B cell (primary cell): ENCODE measurements around the gene CLEC7A. TPM values are rescaled to one million over a fixed set of nuclear protein-coding genes. Genes with fewer than 3 reads are reported as not detected.

Experiments used
- ATAC-seq: fragments of 200-7000 bp; cut with Tn5 transposase; one replicate; pipeline ENCODE4 v1.10.0; 2021; ENCODE audit warnings: low read depth, mild to moderate bottlenecking, moderate number of reproducible peaks, moderate library complexity
- CTCF ChIA-PET: fragments of 350-600 bp; sonication (Branson Sonifier 250); formaldehyde crosslinking; loops from one replicate; lab custom pipeline; 2021; ENCODE audit warnings: antibody characterized with exemption, inconsistent platforms; lab: Charles Lee
- POLR2A ChIA-PET: fragments of 350-600 bp; sonication (Branson Sonifier 250); formaldehyde crosslinking; loops from one replicate; lab custom pipeline; 2021; ENCODE audit warnings: antibody characterized with exemption; lab: Charles Lee
- DNase-seq: peaks from one replicate; pipeline ENCODE4 v3.0.0; 2013
- H2AFZ ChIP-seq: 2 replicates; pipeline ENCODE4 v1.6.1; 2012; ENCODE audit warnings: mild to moderate bottlenecking, low read depth, low read length; ENCODE audit not compliant: insufficient read depth, poor library complexity, severe bottlenecking
- H3K27ac ChIP-seq, 2 donors: 1 replicate in 1 of 2; 2 replicates in 1 of 2; pipeline ENCODE4 v1.5.1; 2012 to 2013; ENCODE audit warnings: low read length in 2 of 2, mild to moderate bottlenecking in 2 of 2, moderate library complexity in 1 of 2
- H3K27me3 ChIP-seq, 4 experiments: fragments of 200-600 bp in 1 of 4; sonication (generic) in 1 of 4; replicated peaks in 1 of 4; 1 replicate in 2 of 4; 2 replicates in 2 of 4; pipeline versions ENCODE4 v1.6.1 to v1.7.0; 2013 to 2016; ENCODE audit warnings: low read length in 3 of 4, mild to moderate bottlenecking in 2 of 4, mixed read lengths in 1 of 4, moderate library complexity in 1 of 4; ENCODE audit not compliant: insufficient read depth in 4 of 4, control insufficient read depth in 3 of 4; ENCODE audit errors: control extremely low read depth in 1 of 4
- H3K36me3 ChIP-seq, 2 experiments: replicated peaks in 1 of 2; 1 replicate in 1 of 2; 2 replicates in 1 of 2; pipeline versions ENCODE4 v1.6.1 to v1.7.1; 2013; ENCODE audit warnings: low read length in 1 of 2; ENCODE audit not compliant: insufficient read depth in 2 of 2, control insufficient read depth in 1 of 2; ENCODE audit errors: control extremely low read depth in 1 of 2, extremely low read depth in 1 of 2
- H3K4me1 ChIP-seq, 2 donors: fragments of 200-600 bp in 1 of 2; sonication (generic) in 1 of 2; 1 replicate in 1 of 2; 2 replicates in 1 of 2; pipeline versions ENCODE4 v1.5.1 to v1.6.1; 2013 to 2017; ENCODE audit warnings: low read length in 2 of 2; ENCODE audit not compliant: control insufficient read depth in 2 of 2, insufficient read depth in 2 of 2
- H3K4me2 ChIP-seq: replicated peaks from 2 replicates; pipeline ENCODE3; 2012; ENCODE audit warnings: mild to moderate bottlenecking, low read depth, low read length; ENCODE audit not compliant: poor library complexity, severe bottlenecking
- H3K4me3 ChIP-seq, 5 experiments: fragments of 200-600 bp in 1 of 5; sonication (generic) in 1 of 5; 1 replicate in 3 of 5; 2 replicates in 2 of 5; pipeline versions ENCODE4 v1.5.1 to v1.7.0; 2011 to 2016; ENCODE audit warnings: low read length in 4 of 5, mild to moderate bottlenecking in 4 of 5, low read depth in 2 of 5, control low read depth in 1 of 5, moderate library complexity in 1 of 5; ENCODE audit not compliant: insufficient read depth in 1 of 5; ENCODE audit errors: control extremely low read depth in 1 of 5, extremely low read depth in 1 of 5
- H3K79me2 ChIP-seq: fragments of 200-600 bp; sonication (generic); one replicate; pipeline ENCODE4 v1.6.0; 2016; ENCODE audit warnings: low read length; ENCODE audit not compliant: control insufficient read depth, insufficient read depth
- H3K9ac ChIP-seq: fragments of 200-600 bp; sonication (generic); 2 replicates; pipeline ENCODE4 v1.6.1; 2017; ENCODE audit warnings: mild to moderate bottlenecking, low read length, moderate library complexity
- H3K9me3 ChIP-seq, 3 donors: one replicate each; pipeline versions ENCODE4 v1.6.1 to v1.7.1; 2013; ENCODE audit warnings: low read length in 2 of 3; ENCODE audit not compliant: control insufficient read depth in 2 of 3, insufficient read depth in 1 of 3; ENCODE audit errors: control extremely low read depth in 1 of 3
- H4K20me1 ChIP-seq: 2 replicates; pipeline ENCODE4 v1.6.0; 2012; ENCODE audit warnings: mild to moderate bottlenecking, low read length; ENCODE audit not compliant: insufficient read depth, control insufficient read depth, poor library complexity, severe bottlenecking
- H3K27ac Mint-ChIP-seq: one replicate; pipeline ENCODE4 v1.8.0; 2021; ENCODE audit warnings: mixed read lengths
- H3K27me3 Mint-ChIP-seq: one replicate; pipeline ENCODE4 v1.8.0; 2021; ENCODE audit warnings: mixed read lengths
- H3K4me1 Mint-ChIP-seq: one replicate; pipeline ENCODE4 v1.8.0; 2021; ENCODE audit warnings: mixed read lengths
- H3K4me3 Mint-ChIP-seq: one replicate; pipeline ENCODE4 v1.8.0; 2021; ENCODE audit warnings: mixed read lengths
- H3K9me3 Mint-ChIP-seq: one replicate; pipeline ENCODE4 v1.8.0; 2022; ENCODE audit warnings: mixed read lengths; ENCODE audit not compliant: insufficient read depth
- EZH2 ChIP-seq: IDR thresholded peaks from 2 replicates; pipeline ENCODE4 v1.6.1; 2012; ENCODE audit warnings: borderline replicate concordance, low read depth, mild to moderate bottlenecking, moderate library complexity, low read length; ENCODE audit not compliant: insufficient read depth, poor library complexity, severe bottlenecking
- WGBS: methylation state at CpG from one replicate; pipeline ENCODE4 v1.1.5; 2013; ENCODE audit warnings: missing lambda C conversion rate; ENCODE audit not compliant: insufficient coverage; 5-methylcytosine and 5-hydroxymethylcytosine counted together
- intact Hi-C: fragments of 100-400 bp; cut with micrococcal nuclease; formaldehyde crosslinking; loops from one replicate; pipeline ENCODE4 v1.10.0; 2022
- polyA plus RNA-seq: library from polyadenylated mRNA; depleted of rRNA; stranded (reverse); fragments of >200 nt; gene quantifications from 2 replicates; pipeline ENCODE4 v1.2.3, GENCODE V29; 2012
- total RNA-seq, 2 donors: library from RNA; stranded (reverse); fragments of 120-200 nt in 1 of 2; gene quantifications; 1 replicate in 1 of 2; 2 replicates in 1 of 2; pipeline versions ENCODE4 v1.2.3 to v1.2.4, GENCODE V29; 2013 to 2022
- TF ChIP-seq, protein P1 (sequence below): fragments of 200-600 bp; IDR thresholded peaks from one replicate; pipeline ENCODE4 v1.8.0; 2022; ENCODE audit warnings: antibody characterized with exemption, mild to moderate bottlenecking

CLEC7A gene
- total and polyA plus RNA-seq, 2 donors (not counting 1 experiment from before 2014, with no cell fraction given), result 0.67 to 2.4 TPM

DNA sequence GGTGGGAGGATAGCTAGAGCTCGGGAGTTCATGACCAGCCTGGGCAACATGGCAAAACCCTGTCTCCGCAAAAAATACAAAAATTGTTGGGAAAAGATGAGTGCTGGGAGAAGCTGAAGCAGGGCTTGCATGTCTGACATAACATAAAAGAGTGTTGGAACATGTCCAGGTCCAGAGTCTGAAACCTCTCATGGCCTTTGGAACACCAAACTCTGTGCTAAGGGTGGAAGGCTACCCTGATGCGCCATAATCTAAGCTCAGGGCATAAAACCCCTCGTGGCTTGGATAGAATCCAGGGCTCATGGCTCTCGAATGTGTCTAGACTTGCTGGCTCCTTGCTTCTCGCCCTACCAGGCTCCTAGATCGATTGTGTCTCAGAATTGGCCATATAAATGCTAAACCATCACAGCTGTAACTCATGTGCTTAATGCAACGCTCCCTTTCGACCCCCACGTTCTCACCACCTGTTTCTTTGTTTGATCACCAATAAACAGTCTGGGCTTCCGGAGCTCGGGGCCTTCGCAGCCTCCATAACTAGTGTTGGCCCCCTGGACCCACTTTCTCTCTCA, 6.7 kb upstream of the CLEC7A start:
- no peaks in the 10 kb centered on the region for H3K79me2 ChIP-seq
- H3K4me2 ChIP-seq, result no peak overlapping the region
- TF ChIP-seq EZH2, result no peak
- TF ChIP-seq, protein P1, sequence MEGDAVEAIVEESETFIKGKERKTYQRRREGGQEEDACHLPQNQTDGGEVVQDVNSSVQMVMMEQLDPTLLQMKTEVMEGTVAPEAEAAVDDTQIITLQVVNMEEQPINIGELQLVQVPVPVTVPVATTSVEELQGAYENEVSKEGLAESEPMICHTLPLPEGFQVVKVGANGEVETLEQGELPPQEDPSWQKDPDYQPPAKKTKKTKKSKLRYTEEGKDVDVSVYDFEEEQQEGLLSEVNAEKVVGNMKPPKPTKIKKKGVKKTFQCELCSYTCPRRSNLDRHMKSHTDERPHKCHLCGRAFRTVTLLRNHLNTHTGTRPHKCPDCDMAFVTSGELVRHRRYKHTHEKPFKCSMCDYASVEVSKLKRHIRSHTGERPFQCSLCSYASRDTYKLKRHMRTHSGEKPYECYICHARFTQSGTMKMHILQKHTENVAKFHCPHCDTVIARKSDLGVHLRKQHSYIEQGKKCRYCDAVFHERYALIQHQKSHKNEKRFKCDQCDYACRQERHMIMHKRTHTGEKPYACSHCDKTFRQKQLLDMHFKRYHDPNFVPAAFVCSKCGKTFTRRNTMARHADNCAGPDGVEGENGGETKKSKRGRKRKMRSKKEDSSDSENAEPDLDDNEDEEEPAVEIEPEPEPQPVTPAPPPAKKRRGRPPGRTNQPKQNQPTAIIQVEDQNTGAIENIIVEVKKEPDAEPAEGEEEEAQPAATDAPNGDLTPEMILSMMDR, result no peak
- H3K9me3 ChIP-seq, result peaks cover 0 to 2% (median 0%) of the 10 kb centered on the region in 3 donors
- no peaks in the 10 kb centered on the region for H3K9me3 Mint-ChIP-seq
- peaks cover 2% of the 10 kb centered on the region for H3K4me1 Mint-ChIP-seq
- ChIA-PET CTCF (interaction anchor here (1.1 kb wide), 1 partner anchor 15 kb away, joined by 4 read pairs; no protein-coding TSS in a partner anchor), POLR2A (no interaction called here)
- peaks cover 0 to 17% (median 11%) of the 10 kb centered on the region in 4 experiments for H3K27me3 ChIP-seq
- H3K4me1 ChIP-seq, result no peaks in the 10 kb centered on the region
- no peak overlapping the region for H3K27ac ChIP-seq
- 83% methylated on average over 13 of the region's 13 CpGs for WGBS
- H4K20me1 ChIP-seq, result no peaks in the 10 kb centered on the region
- peaks cover 34% of the 10 kb centered on the region for H3K27me3 Mint-ChIP-seq
- DNase-seq, result no peak
- no peak overlapping the region for H2AFZ ChIP-seq
- intact Hi-C loops, result no loop called here
- no peak overlapping the region for H3K27ac Mint-ChIP-seq
- no peak overlapping the region for H3K9ac ChIP-seq
- no peak overlapping the region for H3K4me3 ChIP-seq
- no peaks in the 10 kb centered on the region for H3K36me3 ChIP-seq
- H3K4me3 Mint-ChIP-seq, result no peak overlapping the region
- ATAC-seq, result no peak

DNA sequence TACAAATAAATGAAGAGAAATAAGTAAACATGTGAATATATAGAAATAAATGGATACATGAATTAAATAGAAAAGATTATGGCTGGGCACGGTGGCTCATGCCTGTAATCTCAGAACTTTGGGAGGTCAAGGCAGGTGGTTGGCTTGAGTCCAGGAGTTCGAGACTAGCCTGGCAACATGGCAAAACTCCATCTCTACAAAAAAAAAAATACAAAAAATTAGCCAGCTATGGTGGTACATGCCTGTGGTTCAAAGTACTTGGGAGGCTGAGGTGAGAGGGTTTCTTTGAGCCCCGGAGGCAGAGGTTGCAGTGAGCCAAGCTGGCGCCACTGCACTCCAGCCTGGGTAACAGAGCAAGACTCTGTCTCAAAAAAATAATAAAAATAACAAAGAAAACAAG, 5.1 kb upstream of the CLEC7A start:
- ATAC-seq (no peak), DNase-seq (no peak)
- Histone ChIP-seq H3K36me3 (no peaks in the 10 kb centered on the region), H3K4me3 (no peak overlapping the region), H3K9me3 (peaks cover 0 to 4% (median 0%) of the 10 kb centered on the region in 3 donors), H3K4me2 (no peak overlapping the region), H2AFZ (no peak overlapping the region), H3K9ac (no peak overlapping the region), H3K79me2 (no peaks in the 10 kb centered on the region), H3K27ac (no peak overlapping the region), H4K20me1 (no peaks in the 10 kb centered on the region), H3K4me1 (peaks cover 0 to 4% of the 10 kb centered on the region in 2 donors), H3K27me3 (peaks cover 0 to 22% (median 9%) of the 10 kb centered on the region in 4 experiments)
- Mint-ChIP-seq H3K27me3 (peaks cover 42% of the 10 kb centered on the region), H3K9me3 (no peaks in the 10 kb centered on the region), H3K4me1 (peaks cover 3% of the 10 kb centered on the region), H3K27ac (no peak overlapping the region), H3K4me3 (no peak overlapping the region)
- POLR2A ChIA-PET, result no interaction called here
- no CpG with 5 or more reads among the region's 4 CpGs for WGBS
- CTCF ChIA-PET, result interaction anchor here (0.7 kb wide), 1 partner anchor 17 kb away, joined by 3 read pairs; no protein-coding TSS in a partner anchor
- TF ChIP-seq EZH2, result no peak
- TF ChIP-seq, protein P1, result no peak
- intact Hi-C loops, result no loop called here
